ENCODE measurements around the gene BCO1.

DNA sequence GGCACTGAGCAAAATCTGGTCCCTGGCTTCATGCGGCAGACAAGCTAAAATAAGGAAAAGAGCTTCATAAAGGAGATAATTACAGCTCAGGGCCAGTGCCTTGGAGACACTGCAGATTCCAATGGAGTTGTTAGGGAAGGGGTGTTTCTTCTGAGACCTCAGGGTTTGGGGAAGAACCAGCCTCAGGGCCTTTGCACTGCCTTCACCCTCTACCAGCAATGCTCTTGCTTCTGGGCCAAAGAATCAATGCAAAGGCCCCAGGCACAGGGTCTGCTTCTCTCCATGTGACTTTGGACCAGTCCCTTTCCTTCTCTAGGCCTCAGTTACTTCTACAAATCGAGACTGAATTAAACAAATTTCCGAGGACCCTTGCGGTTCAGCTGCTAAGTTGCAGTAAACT, 40.0 kb downstream of the BCO1 start:
- TF ChIP-seq EZH2phosphoT487 (IDR thresholded peaks at IDR 0.05; ENCODE audit: borderline replicate concordance, low read depth, low read length), result no peak
- TF ChIP-seq, protein P1, sequence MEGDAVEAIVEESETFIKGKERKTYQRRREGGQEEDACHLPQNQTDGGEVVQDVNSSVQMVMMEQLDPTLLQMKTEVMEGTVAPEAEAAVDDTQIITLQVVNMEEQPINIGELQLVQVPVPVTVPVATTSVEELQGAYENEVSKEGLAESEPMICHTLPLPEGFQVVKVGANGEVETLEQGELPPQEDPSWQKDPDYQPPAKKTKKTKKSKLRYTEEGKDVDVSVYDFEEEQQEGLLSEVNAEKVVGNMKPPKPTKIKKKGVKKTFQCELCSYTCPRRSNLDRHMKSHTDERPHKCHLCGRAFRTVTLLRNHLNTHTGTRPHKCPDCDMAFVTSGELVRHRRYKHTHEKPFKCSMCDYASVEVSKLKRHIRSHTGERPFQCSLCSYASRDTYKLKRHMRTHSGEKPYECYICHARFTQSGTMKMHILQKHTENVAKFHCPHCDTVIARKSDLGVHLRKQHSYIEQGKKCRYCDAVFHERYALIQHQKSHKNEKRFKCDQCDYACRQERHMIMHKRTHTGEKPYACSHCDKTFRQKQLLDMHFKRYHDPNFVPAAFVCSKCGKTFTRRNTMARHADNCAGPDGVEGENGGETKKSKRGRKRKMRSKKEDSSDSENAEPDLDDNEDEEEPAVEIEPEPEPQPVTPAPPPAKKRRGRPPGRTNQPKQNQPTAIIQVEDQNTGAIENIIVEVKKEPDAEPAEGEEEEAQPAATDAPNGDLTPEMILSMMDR (conservative IDR thresholded peaks at IDR 0.05; ENCODE audit: low read length), result no peak
